GM21381 (cell line): ENCODE data around the gene CLCN7.
"Not testable (repeated sequence)": the region's sequence is repeated elsewhere in the genome, so short reads cannot be mapped to it uniquely, and the experiment has no call there.

Source experiments
- ATAC-seq: cut with Tn5 transposase; IDR thresholded peaks from one replicate; pipeline ENCODE4 v1.9.1; 2021; ENCODE audit warnings: mild to moderate bottlenecking, moderate library complexity; ENCODE audit not compliant: unreplicated experiment

CLCN7 gene

DNA sequence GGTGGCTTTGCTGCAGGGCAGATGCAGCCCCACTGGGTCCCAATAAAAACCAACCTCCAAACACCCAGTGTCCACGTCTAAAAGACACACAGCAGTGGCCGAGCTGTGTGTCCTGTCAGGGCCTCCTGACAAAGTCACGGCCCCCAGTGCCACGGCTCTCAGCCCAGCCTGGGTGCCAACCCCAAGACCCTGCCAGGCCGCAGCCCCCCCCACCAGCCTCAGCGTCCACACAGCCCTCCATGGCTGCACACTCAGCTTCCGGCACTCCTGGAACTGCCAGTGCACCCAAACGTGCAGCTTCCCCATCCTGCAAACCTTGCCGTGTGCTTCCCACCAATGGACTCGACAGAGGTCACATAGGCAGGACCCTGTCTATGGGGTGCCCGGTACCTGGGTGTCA lies 26.9 kb downstream of the CLCN7 start:
- ATAC-seq: no peak

DNA sequence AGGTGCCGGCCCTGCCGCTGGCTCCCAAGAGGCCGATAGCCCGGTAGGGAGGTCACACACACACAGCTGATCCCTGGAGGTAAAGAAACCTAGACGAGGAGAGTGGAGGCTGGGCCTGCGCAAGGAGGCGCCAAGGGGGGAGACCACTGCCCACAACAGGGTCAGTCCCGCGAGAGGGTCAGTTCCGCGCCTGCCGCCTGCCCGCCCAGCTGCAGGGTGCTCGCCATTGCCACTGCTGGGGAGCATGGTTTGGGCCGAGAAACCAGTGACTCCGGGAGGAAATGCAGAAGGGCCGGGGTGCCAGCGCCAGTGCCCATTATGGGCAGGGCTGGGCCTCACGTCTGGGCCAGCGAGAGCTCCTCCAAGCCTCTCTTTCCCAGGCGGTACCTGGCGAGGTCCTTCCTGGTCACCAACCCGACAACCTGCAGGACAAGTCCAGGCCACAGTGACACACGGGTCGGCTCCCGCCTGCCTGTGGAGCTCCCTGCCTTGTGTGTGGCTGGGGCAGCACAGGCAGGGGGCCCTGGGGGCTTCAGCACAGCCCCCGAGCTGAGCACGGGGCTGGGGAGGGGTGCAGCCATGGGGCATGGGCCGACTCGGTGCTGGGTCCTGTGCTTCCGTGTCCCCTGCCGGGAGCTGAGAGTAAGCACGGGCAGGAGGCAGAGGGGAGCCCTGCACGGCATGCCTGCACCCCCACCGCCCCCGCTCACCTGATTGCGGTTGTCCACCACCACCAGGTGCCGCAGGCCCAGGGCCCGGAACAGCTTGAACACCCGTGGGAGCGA lies 28.3 kb downstream of the CLCN7 start:
- no peak for ATAC-seq

DNA sequence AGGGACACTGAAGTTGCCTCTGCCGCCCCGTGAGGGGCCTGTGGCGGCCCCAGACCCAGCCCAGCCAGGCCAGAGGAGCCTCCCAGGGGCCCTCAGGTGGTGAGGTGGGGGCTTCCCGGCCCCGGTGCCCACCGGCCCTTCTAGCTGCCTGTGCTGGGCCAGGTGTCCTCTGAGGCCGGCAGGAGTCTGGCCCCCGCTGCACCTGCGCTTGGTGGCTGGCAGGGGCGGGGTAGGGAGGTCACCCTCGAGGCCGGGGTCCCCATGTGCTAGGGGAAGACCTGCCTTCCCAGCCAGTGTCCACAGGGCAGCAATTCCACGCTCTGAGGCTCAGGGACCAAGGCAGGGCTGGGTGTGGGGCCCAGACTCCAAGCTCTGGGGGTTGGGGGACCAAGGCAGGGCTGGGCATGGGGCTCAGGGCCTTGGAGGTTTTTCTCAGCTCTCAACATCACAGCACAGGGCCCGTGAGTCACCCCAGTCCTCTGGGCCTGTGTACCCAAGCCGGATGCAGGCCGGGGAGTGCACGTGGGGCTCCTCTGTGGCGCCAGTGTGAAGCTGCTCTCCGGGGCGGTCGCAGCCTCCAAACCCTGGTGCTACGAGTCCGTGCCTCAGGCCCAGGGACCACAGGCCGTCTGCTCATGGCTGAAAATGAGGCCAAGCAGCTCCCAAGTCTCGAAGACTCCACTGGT lies 29.2 kb downstream of the CLCN7 start:
- no peak for ATAC-seq

DNA sequence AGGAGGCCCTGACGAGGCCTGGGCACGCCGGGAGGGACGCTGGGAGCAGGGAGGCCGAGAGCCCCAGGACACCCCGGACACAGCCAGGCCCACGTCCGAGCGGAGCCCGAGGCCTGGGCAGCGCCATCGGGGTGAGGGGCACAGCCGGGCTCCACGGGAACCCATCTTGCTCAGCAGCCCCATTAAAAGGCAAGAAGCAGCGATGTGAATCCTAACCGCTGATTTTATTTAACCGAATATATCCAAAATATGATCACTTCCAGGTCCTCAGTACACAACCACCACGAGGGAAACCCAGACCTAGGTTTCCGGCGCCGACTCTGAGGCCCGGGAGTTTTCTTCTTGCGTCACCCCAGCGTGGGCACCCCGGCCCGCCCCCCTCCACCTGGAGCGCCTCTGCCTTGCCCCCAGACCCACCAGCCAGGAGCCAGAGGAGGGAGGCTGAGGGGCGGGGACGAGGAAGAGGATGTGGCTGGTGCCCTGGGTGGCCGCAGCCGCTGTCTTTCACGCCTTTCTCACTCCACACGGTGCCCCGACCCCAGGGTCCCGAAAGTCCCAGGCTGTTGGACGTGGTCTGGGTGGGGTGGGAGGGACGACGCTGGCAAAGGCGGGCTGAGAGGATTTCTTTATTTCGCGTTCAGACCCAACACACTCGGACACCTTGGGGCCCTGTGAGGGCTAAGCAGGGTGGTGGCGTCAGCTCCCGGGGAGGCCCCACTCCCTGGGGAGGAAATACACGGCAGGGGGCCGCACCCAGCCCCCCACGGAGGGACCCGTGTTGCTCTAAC lies 29.9 kb downstream of the CLCN7 start:
- no peak for ATAC-seq

DNA sequence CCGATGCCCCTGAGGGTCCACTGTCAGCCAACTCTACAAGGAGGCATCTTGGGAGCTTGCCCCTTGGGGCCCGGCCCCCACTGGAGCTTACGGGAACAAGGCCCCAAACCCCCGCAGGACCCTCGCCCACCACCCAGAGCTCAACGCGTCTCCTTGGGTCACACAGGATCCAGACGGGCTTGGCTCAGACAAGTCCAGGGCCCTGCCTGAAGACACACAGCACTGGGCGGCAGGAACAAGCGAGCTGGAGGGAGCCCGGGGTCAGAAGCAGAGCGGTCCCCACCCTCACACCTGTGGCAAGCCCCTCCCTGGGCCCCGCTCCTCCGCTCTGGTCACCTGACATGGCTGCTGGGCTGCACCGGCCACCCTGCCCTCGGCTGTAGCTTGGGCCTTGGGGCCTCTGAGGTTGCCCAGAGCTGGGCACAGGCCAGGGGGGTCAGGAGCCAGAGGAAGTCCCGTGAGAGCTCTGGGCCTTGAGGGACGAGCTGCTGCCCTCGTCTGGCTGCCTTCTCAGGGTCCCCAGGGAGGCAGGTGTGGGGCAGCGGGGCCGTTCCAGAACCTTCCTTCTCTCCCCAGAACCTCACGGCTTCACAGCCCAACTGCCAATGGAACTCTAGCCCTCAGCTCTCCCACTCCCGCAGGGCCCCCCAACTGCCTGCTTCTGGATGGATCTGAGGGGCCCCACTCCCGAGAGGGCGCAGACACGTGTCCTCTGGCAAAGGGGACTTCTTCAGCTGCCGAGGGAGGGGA lies 30.7 kb downstream of the CLCN7 start, which contains the start of gene CCDC154:
Gene CCDC154, minus strand, starts transcription at position 577 of the 750 bp plus-strand sequence. Its CDS starts 234 bp downstream, at position 343.
- no peak for ATAC-seq

DNA sequence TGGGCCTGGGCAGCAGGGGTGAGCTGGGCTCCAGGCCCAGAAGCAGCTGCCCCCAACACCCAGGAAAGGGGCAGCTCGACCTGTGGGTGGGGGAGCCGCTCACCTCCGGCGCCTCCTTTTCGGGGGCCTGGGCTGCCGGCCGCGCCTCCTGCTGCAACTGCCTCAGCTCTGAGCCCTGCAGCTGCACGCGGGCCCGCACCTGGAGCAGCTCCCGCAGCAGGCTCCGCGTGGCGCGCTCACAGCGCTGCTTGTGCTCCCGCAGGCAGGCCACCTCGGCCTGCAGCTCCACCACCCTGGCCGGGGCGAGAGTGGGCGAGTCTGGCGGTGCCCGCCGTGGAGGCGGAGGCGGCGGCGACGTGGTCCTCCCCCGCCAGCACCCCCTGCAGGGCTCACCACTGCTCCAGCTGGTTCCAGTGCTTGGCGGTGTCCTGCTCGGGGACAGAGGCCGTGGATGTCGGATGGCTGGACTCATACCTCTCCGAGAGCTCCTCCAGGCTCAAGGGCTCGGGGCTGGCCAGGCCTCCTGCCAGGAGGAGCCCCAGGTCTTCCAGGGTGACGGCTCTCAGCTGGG lies 31.3 kb downstream of the CLCN7 start:
- ATAC-seq: no peak

DNA sequence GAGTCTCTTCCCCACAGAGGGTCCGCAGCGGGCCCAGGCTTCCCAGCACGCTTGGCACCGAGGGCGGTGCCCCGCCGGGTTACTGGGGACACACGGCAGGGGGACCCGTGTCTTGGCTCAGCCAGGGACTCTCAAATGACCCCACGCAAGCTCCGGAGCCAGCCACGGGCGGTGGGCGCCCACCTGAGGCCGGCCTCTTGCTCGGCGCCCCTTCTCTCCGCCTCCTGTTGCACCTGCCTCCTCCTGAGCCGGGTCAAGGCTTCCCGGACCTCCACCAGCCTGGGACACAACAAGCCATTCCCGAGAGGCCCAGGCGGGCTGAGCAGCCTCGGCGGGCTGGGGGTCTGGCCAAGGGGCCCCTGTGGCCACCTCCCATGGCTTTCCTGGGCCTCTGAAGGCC lies 32.1 kb downstream of the CLCN7 start:
- no peak for ATAC-seq

DNA sequence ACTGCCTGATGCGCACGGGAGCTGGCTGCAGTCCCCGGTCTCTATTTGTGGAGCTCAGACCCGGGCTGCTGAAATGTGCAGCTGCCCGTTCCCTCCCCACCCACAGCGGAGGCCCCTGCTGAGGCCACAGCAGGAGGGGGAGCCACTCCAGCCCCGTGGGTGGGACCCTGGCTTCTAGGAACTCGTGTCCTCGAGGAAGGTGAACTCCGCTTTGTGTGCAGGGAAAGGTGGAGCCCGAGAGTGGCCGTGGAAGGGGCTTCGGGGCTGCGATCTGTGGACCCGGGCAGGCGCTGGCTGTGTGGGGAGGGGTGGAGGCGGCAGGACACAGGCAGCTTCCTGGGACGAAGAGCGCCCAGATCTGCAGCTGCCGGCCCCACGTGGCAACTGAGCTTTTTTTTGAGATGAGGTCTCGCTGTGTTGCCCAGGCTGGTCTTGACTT lies 33.4 kb downstream of the CLCN7 start:
- ATAC-seq: no peak

DNA sequence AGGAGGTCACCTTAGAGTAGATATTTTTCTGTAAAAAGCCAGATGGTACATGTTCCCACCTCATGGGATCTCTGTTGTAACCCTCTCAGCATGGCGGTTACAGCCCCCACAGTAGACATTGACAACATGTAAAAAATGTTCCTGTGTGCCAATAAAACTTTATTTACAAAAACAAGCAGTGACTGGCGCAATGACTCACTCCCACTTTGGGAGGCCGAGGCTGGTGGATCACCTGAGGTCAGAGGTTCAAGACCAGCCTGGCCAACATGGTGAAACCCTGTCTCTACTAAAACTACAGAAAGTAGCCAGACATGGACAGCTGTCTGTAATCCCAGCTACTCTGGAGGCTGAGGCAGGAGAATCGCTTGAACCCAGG lies 35.1 kb downstream of the CLCN7 start:
- ATAC-seq: not testable (repeated sequence)

DNA sequence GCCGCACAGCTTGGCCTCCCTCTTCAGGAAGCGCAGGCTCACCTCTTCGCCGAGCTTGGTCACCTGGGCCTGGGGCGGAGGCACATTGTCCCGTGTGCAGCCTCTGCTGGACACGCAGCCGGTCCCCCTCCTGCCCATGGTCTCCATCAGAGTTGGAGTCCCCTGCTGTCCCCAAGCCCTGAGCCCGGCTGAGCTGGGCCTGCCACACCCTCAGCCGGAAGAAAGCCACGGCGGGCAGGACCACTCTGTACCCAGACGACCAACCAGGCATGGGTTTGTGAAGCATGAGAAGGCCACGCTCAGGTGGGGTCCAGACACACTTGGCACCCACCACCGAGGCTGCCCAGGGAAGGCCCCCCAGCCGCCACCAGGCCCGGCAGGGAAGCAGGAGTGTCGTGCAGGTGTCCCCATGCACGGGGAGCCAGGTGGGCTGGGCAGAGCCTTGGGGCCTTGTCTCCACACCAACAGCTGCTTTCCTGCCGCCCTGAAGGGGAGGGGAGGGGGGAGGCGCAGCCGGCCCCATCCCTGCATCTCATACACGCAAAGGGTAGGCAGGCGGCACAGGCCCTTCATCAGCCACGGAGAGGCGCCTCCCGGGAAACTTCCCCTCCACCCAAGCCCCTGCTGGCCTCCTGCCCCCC lies 35.6 kb downstream of the CLCN7 start:
- ATAC-seq: no peak

DNA sequence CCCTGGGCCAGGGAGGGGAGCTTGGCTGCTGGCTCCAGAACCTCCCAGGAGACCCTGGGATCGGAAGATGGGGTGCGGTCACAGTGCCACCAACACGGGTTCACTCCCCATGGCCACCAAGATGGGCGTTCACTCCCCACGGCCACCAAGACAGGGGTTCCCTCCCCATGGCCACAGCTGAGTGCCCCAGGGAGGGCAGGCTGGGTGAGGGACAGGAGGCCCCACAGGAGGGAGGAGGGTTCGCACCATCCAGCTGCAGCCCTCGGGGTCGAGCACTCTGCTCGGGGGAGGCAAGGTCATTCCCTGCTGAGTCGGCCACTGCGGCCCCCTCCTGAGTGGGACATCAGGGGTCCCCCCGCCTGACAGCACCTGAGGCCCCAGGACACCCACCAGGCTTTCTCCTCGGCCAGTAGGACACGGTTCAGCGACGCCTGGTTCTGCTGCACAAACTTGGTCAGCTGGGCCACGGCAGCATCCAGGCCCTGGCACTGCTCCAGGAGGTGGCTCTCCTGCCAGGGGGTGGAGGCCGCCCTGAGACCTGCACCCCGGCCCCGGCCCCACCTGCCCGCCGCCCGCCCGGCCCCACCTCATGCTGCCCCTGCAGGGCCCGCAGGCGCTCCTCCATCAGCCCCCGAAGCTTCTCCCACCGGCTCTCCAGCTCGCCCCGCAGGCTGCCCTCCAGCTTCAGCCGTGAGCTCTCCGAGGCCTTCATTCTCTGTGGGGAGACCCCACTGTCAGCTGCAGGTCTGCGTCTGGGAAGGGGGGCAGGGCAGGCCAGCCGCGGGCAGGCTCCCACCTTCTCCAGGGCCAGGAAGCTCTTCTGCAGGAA lies 36.4 kb downstream of the CLCN7 start:
- ATAC-seq: no peak

DNA sequence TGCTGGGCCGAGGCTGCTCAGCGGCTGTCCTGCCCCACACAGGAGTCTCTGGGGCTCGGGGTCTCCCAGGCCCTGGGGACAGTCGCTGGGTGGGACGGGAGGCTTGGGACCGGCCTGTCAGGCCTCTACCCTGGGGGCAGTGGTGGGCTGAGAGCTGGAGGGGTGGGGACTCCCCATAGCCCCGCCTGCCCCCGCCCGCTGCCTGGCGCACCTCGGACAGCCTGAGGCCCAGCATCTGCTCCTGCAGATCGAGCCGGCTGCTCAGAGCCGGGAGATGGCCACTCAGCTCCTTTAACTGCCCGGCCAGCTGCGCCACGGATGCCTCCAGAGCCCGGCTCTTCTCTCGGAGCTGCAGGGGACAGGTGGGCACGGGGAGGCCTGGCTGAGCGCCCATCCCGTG lies 37.2 kb downstream of the CLCN7 start:
- no peak for ATAC-seq

DNA sequence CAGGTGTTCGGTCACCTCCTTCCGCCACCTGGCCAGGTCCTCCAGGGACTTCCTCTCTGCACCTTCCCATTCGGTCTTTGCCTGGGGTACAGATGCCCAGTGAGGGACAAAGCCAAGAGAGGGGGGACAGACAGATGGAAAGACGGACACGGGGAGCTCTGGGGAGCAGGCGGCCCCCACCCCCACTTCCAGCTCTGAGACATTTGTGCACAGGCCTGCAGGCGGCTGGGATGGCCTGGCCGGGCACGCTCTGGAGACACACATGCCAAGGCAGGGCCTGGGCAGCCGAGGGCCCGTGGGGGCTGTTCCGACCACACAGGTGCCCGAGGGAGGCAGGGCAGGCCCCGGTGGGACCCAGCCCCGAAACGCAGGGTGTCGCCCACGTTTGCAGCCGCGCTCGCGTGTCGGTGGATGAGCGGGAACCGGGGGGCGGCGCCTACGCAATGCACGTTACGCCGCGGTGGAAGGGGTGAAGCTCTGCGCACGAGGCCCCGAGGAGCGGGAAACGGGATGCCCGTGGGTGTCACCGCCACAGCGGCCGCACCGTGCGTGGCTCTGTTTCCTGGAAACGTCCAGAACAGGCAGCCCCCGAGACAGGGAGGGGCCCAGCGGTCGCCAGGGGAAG lies 38.0 kb downstream of the CLCN7 start:
- ATAC-seq: no peak

DNA sequence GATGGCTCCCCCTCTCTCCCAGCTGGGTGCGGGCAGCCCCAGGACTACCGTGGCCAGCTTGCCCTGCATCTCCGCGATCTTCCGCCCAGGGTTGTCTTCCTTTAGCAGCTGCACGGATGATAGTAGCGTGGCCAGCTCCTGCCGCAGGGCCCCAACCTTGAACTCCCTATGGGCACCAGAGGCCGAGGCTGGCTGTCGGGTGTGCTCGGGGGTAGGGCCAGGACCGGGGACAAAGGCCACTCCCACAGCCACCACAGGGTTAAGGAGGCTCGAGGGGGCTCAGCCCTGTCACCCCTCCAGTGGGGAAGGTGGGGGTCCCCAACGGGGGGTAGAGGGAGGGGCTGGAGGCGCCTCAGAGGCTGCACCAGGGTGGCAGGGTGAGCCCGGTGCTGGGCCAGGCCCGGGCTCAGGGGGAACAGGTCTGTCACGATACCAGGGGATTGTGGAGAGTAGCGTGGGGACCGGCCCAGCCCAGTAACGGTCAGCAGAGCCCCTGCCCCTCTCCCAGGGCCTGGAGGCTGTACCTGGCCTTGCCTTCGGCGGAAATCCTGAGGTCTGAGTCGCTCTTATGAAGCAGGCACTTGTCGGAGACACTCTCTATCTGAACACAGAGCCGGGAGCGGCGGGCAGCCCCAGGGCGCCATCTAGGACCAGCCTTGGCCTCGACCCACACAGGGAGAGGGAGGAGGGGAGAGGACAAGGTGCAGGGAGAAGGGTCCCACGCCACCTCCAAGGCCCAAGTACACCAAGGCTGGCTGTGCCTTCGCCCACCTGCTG lies 38.7 kb downstream of the CLCN7 start:
- ATAC-seq: no peak

DNA sequence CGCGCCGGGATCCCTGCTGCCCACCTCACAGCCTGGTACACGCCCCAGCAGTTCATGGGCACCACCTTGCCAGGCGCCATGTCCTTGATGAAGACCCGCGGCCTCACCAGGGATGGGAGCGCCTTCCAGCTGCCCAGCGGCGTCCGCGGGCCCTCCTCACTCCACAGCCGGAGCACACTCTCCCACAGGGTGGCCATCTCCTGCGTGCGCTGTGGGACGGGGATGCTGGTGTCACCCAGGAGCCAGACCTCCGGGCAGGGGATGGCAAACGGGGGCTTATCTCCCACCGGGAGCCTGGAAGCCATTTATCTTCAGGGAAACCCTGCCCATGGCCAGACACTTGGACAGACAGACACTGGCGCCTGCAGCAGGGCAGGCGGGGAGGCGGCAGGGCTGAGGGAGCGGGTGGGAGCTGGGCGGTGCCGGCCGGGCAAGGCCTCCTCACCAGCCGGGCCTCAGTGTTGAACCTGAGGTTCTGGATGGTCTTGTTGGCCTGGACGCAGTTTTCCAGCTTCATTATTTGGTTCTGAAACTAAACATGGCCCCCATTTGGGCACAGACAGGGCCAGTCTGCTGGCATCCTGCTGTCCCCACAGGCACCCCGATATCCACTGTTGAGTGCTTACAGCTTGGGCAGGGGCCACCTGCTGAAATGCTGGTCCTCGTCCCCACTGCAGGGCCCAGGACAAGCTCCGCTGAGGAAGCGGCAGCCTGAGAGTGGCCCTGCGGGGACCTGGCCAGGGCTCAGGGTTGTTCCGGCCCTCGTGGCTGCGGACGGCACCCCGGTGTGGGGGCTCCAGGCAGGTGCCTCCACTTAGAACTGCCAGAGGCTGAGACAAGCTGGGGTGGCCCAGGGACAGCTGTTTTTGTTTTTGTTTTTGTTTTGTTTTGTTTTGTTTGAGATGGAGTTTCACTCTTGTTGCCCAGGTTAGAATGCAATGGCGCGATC lies 39.9 kb downstream of the CLCN7 start:
- ATAC-seq: no peak

DNA sequence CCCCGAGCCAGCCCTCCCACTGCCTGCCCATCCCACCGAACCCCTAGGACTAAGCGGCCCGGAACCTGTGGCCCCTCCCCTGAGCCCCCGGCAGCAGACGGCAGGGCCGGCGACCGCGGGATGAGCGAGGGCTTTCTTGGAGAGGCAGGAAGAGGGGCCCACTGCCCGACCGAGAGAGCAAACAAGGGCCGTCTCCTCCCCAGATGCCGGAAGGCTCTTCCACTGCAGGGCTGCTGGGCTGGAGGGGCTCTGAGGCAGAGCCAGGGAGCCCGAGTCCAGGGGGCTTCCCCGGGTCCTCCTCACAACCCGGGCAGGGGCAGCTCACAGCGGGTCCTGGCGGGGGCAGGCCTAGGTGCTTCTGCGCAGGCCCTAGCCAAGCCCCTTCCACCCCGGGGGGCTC lies 41.1 kb downstream of the CLCN7 start:
- no peak for ATAC-seq

DNA sequence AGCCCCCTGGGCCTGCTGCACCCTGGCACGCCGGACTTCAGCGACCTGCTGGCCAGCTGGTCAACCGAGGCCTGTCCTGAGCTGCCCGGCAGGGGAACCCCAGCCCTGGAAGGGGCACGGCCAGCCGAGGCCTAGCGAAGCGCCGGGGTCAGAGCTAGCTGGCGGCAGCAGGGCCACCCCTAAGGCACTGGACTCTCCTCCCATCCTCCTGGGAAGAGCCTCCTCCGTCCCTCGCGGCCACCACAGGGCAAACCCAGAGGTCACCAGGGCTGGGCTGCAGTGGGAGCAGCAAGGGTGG lies 41.6 kb downstream of the CLCN7 start:
- ATAC-seq: no peak
